Type B pancreatic cell (in vitro differentiated cells): Measurements from ENCODE around the gene ARMC7. TPM values are rescaled to one million over a fixed set of nuclear protein-coding genes. Genes with fewer than 3 reads are reported as not detected.
"Not testable (repeated sequence)": the region's sequence is repeated elsewhere in the genome, so short reads cannot be mapped to it uniquely, and the experiment has no call there.

ENCODE experiments used
- DNase-seq: peaks from one replicate; pipeline ENCODE4 v3.0.0; 2021; ENCODE audit warnings: mixed read lengths; ENCODE audit not compliant: unreplicated experiment; ENCODE audit errors: extremely low spot score
- H3K27ac Mint-ChIP-seq: 2 replicates; pipeline ENCODE4 v1.8.0; 2021; ENCODE audit warnings: mild to moderate bottlenecking, mixed read lengths
- H3K27me3 Mint-ChIP-seq: 2 replicates; pipeline ENCODE4 v1.8.0; 2021; ENCODE audit warnings: mixed read lengths
- H3K36me3 Mint-ChIP-seq: 2 replicates; pipeline ENCODE4 v1.8.0; 2021; ENCODE audit warnings: mixed read lengths
- H3K4me1 Mint-ChIP-seq: one replicate; pipeline ENCODE4 v1.8.0; 2021; ENCODE audit warnings: mixed read lengths; ENCODE audit not compliant: unreplicated experiment
- H3K4me3 Mint-ChIP-seq: 2 replicates; pipeline ENCODE4 v1.8.0; 2021; ENCODE audit warnings: mild to moderate bottlenecking, mixed read lengths
- H3K9me3 Mint-ChIP-seq: 2 replicates; pipeline ENCODE4 v1.8.0; 2021; ENCODE audit warnings: mixed read lengths
- total RNA-seq: library from RNA; stranded (reverse); gene quantifications from 2 replicates; pipeline ENCODE4 v1.2.1, GENCODE V29; 2021; ENCODE audit warnings: low replicate concordance
- TF ChIP-seq, protein P1 (sequence below): fragments of 200-600 bp; sonication (generic); conservative IDR thresholded peaks from 2 replicates; pipeline ENCODE4 v1.5.0; 2021; ENCODE audit warnings: antibody characterized with exemption, mild to moderate bottlenecking

ARMC7 gene
- total RNA-seq, 1 donor from 2014 or later: 14.0 TPM

DNA sequence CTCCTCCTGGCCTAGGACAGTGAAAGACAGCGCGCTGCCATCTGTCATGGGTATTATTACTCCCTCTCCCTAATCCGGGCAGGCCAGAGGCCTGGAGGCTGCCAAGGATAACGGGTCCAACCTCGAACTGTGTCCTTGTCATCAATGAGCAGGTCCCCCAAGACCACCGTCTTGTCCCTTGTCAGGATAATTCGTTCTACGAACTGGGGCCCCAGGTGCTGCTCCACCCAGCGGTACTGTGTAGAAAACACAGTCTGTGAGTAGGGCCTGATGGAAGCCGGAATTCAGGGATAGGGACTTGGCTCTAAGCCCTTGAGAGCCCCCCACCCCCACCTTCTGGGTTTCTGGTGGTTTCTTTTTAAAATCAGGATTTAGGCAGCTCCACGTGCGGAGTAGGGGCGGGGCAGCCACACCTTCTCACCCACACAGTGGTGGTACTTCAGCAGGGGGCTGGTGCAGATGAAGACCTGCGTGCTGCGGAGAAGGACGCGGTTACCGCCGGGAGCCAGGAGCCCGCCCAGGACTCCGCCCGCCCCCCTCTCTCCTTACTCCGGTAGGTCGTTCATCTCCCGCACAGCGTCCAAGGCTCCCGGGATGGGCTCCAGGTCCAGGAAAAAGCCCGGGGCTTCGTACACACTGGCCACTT lies 21.0 kb downstream of the ARMC7 start:
- TF ChIP-seq, protein P1, sequence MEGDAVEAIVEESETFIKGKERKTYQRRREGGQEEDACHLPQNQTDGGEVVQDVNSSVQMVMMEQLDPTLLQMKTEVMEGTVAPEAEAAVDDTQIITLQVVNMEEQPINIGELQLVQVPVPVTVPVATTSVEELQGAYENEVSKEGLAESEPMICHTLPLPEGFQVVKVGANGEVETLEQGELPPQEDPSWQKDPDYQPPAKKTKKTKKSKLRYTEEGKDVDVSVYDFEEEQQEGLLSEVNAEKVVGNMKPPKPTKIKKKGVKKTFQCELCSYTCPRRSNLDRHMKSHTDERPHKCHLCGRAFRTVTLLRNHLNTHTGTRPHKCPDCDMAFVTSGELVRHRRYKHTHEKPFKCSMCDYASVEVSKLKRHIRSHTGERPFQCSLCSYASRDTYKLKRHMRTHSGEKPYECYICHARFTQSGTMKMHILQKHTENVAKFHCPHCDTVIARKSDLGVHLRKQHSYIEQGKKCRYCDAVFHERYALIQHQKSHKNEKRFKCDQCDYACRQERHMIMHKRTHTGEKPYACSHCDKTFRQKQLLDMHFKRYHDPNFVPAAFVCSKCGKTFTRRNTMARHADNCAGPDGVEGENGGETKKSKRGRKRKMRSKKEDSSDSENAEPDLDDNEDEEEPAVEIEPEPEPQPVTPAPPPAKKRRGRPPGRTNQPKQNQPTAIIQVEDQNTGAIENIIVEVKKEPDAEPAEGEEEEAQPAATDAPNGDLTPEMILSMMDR: peak; percentile 66
- Mint-ChIP-seq H3K27ac (peak overlapping the region; percentile 91), H3K4me1 (peaks cover 6% of the 10 kb centered on the region), H3K9me3 (no peaks in the 10 kb centered on the region), H3K27me3 (no peaks in the 10 kb centered on the region), H3K4me3 (peak overlapping the region; percentile 95), H3K36me3 (peaks cover 10% of the 10 kb centered on the region)
- DNase-seq: no peak

DNA sequence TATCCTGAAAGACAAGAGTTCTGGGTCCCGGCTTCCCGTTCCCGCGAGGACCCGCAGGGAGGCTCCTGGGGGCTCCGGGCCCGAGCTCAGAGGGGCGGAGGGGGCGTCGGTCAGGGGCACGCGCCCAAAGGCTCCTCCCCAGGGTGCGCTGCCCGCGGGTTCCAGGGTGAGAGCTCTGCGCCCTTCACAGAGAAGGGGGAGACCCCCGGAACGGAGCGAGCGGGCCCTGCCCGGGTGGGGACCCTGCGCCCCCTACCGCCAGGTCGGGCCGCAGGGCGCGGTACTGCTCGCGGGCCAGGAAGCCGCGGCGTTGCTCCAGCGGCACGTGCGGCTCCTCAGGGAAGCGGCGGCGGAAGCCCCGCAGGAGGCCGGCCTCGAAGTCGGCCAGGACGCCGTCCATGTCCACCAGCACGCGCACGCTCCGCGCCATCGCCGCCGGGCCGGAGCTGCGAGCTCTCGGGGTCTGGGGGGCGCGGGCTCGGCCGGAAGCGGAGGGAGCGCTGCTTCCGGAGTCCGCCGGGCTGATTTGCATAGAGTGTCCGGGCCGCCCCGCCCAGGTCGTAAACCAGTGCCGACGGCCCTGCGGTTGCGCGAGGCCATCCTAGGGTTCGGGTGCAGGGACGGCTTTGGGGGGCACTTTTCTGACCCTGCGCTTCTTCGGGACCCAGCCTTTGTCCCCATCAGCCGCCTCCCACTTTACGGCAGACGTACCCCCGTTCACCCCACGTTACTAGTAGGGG lies 21.7 kb downstream of the ARMC7 start, which contains the start of gene NT5C:
Gene NT5C, minus strand, starts transcription at position 465 of the 740 bp plus-strand sequence. Its CDS starts 35 bp downstream, at position 430.
- Mint-ChIP-seq H3K27me3 (no peaks in the 10 kb centered on the region), H3K4me3 (peak within 1 kb of the TSS; percentile 95), H3K27ac (peak within 1 kb of the TSS; percentile 91), H3K4me1 (peaks cover 6% of the 10 kb centered on the region), H3K9me3 (no peaks in the 10 kb centered on the region), H3K36me3 (peaks cover 13% of the 10 kb centered on the region)
- DNase-seq: peak; percentile 87
- TF ChIP-seq, protein P1: peak; percentile 77

DNA sequence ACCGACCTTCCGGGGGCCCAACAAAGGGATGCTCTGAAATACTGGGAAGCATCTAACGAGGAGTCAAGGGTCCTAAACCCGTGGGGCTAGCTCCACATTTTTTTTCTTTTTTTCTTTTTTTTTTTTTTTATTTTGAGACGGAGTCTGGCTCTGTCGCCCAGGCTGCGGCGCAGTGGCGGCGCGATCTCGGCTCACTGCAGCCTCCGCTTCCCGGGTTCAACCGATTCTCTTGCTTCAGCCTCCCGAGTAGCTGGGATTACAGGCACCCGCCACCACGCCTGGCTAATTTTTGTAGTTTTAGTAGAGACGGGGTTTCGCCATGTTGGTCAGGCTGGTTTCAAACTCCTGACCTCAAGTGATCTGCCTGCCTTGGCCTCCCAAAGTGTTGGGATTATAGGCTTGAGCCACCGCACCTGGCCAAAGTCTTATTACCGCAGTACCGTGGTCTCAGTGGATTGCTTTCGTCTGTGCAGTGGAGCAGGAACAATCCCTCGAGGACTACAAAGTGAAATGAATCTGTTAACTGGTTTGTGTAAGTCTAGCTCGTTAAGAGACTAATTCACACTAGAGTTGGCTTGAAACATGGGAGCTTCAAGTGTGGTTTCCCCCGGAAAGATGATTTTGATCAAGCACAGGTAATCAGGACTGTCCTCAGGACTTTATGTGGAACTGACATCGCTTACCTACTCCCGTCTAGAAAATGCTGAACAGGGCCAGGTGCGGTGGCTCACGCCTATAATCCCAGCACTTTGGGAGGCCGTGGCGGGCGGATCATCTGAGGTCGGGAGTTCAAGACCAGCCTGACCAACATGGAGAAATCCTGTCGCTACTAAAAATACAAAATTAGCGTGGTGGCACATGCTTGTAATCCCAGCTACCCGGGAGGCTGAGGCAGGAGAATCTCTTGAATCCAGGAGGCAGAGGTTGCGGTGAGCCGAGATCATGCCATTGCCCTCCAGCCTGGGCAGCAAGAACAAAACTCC lies 22.5 kb downstream of the ARMC7 start:
- DNase-seq: not testable (repeated sequence)
- H3K4me3 Mint-ChIP-seq: peak overlapping the region; percentile 90

DNA sequence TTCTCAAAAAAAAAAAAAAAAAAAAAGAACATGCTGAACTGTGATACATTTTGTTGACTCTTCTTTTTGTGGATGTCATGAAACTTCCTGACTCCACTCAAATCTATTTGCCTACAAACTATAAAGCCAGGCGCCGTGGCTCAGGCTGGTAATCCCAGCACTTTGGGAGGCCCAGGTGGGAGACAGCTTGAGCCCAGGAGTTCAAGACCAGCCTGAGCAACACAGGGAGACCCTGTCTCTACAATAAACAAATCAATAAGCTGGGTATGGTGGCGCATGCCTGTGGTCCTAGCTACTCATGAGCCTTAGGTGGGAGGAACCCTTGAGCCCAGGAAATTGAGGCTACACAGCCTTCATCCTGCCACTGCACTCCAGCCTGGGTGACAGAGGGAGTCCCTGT lies 23.2 kb downstream of the ARMC7 start:
- H3K27ac Mint-ChIP-seq: no peak overlapping the region
- H3K27me3 Mint-ChIP-seq: no peaks in the 10 kb centered on the region
- TF ChIP-seq, protein P1: no peak
- H3K9me3 Mint-ChIP-seq: no peaks in the 10 kb centered on the region
- DNase-seq: no peak
- H3K4me1 Mint-ChIP-seq: peaks cover 6% of the 10 kb centered on the region
- peaks cover 16% of the 10 kb centered on the region for H3K36me3 Mint-ChIP-seq
- no peak overlapping the region for H3K4me3 Mint-ChIP-seq

More for the DNA sequence above, 22.5 kb downstream of the ARMC7 start:
- H3K27ac Mint-ChIP-seq: peak overlapping the region; percentile 82
- peaks cover 16% of the 10 kb centered on the region for H3K36me3 Mint-ChIP-seq
- H3K27me3 Mint-ChIP-seq, H3K4me1 Mint-ChIP-seq, H3K9me3 Mint-ChIP-seq: not testable (repeated sequence)

DNA sequence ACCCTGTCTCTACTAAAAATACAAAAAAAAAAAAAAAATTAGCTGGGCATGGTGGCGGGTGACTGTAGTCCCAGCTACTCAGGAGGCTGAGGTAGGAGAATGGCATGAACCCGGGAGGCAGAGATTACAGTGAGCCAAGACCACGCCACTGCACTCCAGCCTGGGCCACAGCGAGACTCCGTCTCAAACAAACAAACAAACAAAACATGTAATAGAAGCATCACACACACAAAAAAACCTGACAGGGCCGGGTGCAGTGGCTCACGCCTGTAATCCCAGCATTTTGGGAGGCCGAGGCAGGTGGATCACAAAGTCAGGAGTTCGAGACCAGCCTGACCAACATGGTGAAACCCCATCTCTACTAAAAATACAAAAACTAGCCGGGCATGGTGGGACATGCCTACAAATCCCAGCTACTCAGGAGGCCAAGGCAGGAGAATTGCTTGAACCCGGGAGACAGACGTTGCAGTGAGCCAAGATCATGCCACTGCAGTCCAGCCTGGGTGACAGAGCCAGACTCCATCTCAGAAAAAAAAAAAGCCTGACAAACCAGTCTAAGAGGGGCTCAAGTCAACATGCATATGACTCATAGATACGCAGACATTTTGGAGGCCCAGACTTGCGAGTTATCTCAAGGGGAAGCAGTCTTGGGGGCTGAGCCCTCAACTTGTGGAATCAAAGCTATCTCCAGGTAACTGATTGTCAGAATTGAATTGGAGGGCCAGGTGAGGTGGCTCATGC lies 24.0 kb downstream of the ARMC7 start:
- H3K4me3 Mint-ChIP-seq, H3K9me3 Mint-ChIP-seq, H3K4me1 Mint-ChIP-seq, H3K27me3 Mint-ChIP-seq, DNase-seq: not testable (repeated sequence)
- Mint-ChIP-seq H3K27ac (peak overlapping the region; percentile 43), H3K36me3 (peaks cover 18% of the 10 kb centered on the region)

DNA sequence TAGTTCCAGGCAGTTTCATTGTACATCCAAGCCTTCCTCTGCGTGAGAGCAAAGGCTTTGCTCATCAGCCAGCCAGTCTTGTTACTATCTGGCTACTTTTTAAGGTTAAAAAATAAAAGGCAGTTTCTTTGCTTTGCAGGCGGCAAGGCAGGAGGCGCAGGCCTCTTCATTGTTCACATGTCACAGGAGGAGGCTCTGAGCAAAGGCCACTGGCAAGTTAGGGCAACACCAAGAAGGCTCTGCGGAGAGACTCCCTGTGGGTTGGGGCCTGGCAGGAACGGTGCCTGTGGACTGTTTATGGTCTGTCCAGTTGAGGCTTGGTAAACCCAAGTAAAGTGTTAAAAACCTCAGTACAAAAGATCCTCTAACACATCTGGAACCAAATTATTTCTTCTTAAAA lies 25.7 kb downstream of the ARMC7 start:
- H3K36me3 Mint-ChIP-seq: peaks cover 20% of the 10 kb centered on the region
- TF ChIP-seq, protein P1: no peak
- H3K4me3 Mint-ChIP-seq: no peak overlapping the region
- peaks cover 3% of the 10 kb centered on the region for H3K4me1 Mint-ChIP-seq
- H3K9me3 Mint-ChIP-seq: no peaks in the 10 kb centered on the region
- H3K27ac Mint-ChIP-seq: peak overlapping the region; percentile 58
- no peaks in the 10 kb centered on the region for H3K27me3 Mint-ChIP-seq
- no peak for DNase-seq
